Measurements from ENCODE around the gene BMERB1.
A peak's percentile ranks its signal among the peaks of the same experiment; 100 is the strongest.

Gene BMERB1

GRCh38 chr16:15502041-15502725 lies 67.8 kb downstream of the BMERB1 start:
- no peak for DNase-seq

GRCh38 chr16:15506441-15506840 lies 72.1 kb downstream of the BMERB1 start:
- DNase-seq, result no peak

- no peak for DNase-seq
Observed at GRCh38 chr16:15507301-15507958, 73.0 kb downstream of the BMERB1 start.

GRCh38 chr16:15507959-15508627 lies 73.7 kb downstream of the BMERB1 start:
- no peak for DNase-seq

- DNase-seq, result peak; percentile 27
Observed at GRCh38 chr16:15509051-15509592, 74.7 kb downstream of the BMERB1 start.

- no peak for DNase-seq
Observed at GRCh38 chr16:15509593-15510535, 75.5 kb downstream of the BMERB1 start.

- DNase-seq, result no peak
Observed at GRCh38 chr16:15510992-15511391, 76.6 kb downstream of the BMERB1 start.

- no peak for DNase-seq
Observed at GRCh38 chr16:15511759-15512487, 77.5 kb downstream of the BMERB1 start.

GRCh38 chr16:15513156-15513555 lies 78.8 kb downstream of the BMERB1 start:
- no peak for DNase-seq

- DNase-seq, result no peak
Observed at GRCh38 chr16:15515992-15516391, 81.6 kb downstream of the BMERB1 start.

GRCh38 chr16:15516609-15517008 lies 82.2 kb downstream of the BMERB1 start:
- DNase-seq, result no peak

GRCh38 chr16:15517743-15518377 lies 83.5 kb downstream of the BMERB1 start:
- no peak for DNase-seq

GRCh38 chr16:15518381-15519351 lies 84.3 kb downstream of the BMERB1 start:
- DNase-seq, result no peak

GRCh38 chr16:15519790-15520189 lies 85.4 kb downstream of the BMERB1 start:
- DNase-seq, result no peak

- DNase-seq, result no peak
Observed at GRCh38 chr16:15521390-15521757, 87.0 kb downstream of the BMERB1 start.

GRCh38 chr16:15521758-15522509 lies 87.5 kb downstream of the BMERB1 start:
- no peak for DNase-seq

- DNase-seq, result no peak
Observed at GRCh38 chr16:15523092-15523541, 88.7 kb downstream of the BMERB1 start.

GRCh38 chr16:15523939-15524338 lies 89.6 kb downstream of the BMERB1 start:
- DNase-seq, result no peak

GRCh38 chr16:15524966-15525365 lies 90.6 kb downstream of the BMERB1 start:
- no peak for DNase-seq
